ENCODE data around the gene BHLHA15.

DNA sequence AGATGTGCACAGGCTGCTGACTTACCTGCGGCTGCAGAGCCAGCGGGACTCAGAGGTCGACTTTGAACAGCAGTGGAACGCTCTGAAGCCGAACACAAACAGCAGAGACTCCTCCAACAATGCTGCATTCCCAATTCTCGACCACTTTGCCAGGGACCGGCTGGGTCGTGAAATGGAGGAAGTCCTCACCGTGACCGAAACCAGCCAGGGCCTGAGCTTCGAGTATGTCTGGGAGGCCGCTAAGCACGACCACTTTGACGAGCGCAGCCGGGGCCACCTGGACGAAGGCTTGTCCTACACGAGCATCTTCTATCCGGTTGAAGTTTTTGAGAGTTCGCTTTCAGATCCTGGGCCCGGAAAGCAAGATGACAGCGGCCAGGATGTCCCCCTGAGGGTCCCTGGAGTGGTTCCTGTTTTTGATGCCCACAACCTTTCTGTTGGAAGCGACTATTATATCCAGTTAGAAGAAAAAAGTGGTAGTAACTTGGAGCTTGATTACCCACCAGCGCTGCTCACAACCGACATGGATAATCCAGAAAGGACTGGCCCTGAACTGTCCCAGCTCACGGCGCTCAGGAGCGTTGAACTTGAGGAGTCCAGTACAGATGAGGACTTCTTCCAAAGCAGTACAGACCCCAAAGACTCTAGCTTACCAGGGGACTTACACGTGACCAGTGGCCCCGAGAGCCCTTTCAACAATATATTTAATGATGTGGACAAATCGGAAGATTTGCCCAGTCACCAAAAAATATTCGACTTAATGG, 19.4 kb upstream of the BHLHA15 start:
- TF ChIP-seq POLR2AphosphoS5 (IDR thresholded peaks at IDR 0.05) (no peak), POLR2A (IDR thresholded peaks at IDR 0.05) (no peak), EP300 (IDR thresholded peaks at IDR 0.05) (no peak)
- TF ChIP-seq, protein P1, sequence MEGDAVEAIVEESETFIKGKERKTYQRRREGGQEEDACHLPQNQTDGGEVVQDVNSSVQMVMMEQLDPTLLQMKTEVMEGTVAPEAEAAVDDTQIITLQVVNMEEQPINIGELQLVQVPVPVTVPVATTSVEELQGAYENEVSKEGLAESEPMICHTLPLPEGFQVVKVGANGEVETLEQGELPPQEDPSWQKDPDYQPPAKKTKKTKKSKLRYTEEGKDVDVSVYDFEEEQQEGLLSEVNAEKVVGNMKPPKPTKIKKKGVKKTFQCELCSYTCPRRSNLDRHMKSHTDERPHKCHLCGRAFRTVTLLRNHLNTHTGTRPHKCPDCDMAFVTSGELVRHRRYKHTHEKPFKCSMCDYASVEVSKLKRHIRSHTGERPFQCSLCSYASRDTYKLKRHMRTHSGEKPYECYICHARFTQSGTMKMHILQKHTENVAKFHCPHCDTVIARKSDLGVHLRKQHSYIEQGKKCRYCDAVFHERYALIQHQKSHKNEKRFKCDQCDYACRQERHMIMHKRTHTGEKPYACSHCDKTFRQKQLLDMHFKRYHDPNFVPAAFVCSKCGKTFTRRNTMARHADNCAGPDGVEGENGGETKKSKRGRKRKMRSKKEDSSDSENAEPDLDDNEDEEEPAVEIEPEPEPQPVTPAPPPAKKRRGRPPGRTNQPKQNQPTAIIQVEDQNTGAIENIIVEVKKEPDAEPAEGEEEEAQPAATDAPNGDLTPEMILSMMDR (IDR thresholded peaks at IDR 0.05), result no peak
